GM12878 (cell line): Measurements from ENCODE around the gene SNAI1.

Experiments used
- BCL11A ChIP-seq: IDR thresholded peaks from 2 replicates; pipeline ENCODE4 v1.6.1; 2011; ENCODE audit warnings: low read depth, low read length
- BRCA1 ChIP-seq: IDR thresholded peaks from 2 replicates; pipeline ENCODE4 v1.6.1; 2011; ENCODE audit warnings: low read depth, low read length, improper control_type of control experiment
- CBX3 ChIP-seq: fragments of 200-600 bp; sonication (generic); IDR thresholded peaks from 2 replicates; pipeline ENCODE4 v1.6.1; 2016; ENCODE audit warnings: low read depth, borderline replicate concordance
- CREB1 ChIP-seq: IDR thresholded peaks from 2 replicates; pipeline ENCODE4 v1.6.1; 2012; ENCODE audit warnings: low read depth, mild to moderate bottlenecking, inconsistent platforms
- CTCF ChIP-seq, 3 experiments: IDR thresholded peaks in 2 of 3; conservative IDR thresholded peaks in 1 of 3; 2 replicates each; pipeline ENCODE4 v1.5.1; 2011; ENCODE audit warnings: low read depth in 3 of 3, low read length in 3 of 3, mild to moderate bottlenecking in 3 of 3, control low read depth in 2 of 3, moderate library complexity in 2 of 3, inconsistent platforms in 1 of 3, mixed read lengths in 1 of 3; ENCODE audit not compliant: control insufficient read depth in 2 of 3, insufficient read depth in 1 of 3; ENCODE audit errors: extremely low read depth in 1 of 3
- EP300 ChIP-seq, 2 experiments: fragments of 150-350 bp in 1 of 2; IDR thresholded peaks; 2 replicates each; pipeline ENCODE4 v1.6.1; 2011 to 2012; ENCODE audit warnings: low read depth in 2 of 2, low read length in 2 of 2, borderline replicate concordance in 1 of 2, improper control_type of control experiment in 1 of 2, inconsistent platforms in 1 of 2; ENCODE audit not compliant: control insufficient read depth in 1 of 2
- IKZF2 ChIP-seq, 2 experiments: fragments of 450-650 bp; IDR thresholded peaks; 2 replicates each; pipeline ENCODE4 v1.6.1; 2017; ENCODE audit warnings: mild to moderate bottlenecking in 2 of 2, moderate library complexity in 2 of 2
- MXI1 ChIP-seq: fragments of 150-350 bp; IDR thresholded peaks from 2 replicates; pipeline ENCODE4 v1.6.1; 2011; ENCODE audit warnings: low read depth, mild to moderate bottlenecking, inconsistent platforms, low read length, improper control_type of control experiment
- PKNOX1 ChIP-seq: fragments of 450-650 bp; IDR thresholded peaks from 2 replicates; pipeline ENCODE4 v1.6.1; 2016; ENCODE audit warnings: mild to moderate bottlenecking
- POLR2A ChIP-seq: IDR thresholded peaks from 2 replicates; pipeline ENCODE4 v1.6.1; 2011; ENCODE audit warnings: low read depth, mild to moderate bottlenecking, low read length
- POLR2AphosphoS5 ChIP-seq: IDR thresholded peaks from 2 replicates; pipeline ENCODE4 v1.6.1; 2011; ENCODE audit warnings: mild to moderate bottlenecking, low read length, inconsistent platforms
- RAD21 ChIP-seq: IDR thresholded peaks from 2 replicates; pipeline ENCODE4 v1.6.1; 2011; ENCODE audit warnings: mild to moderate bottlenecking, low read depth, low read length, moderate library complexity; ENCODE audit not compliant: insufficient read depth
- SMC3 ChIP-seq: IDR thresholded peaks from 2 replicates; pipeline ENCODE4 v1.6.1; 2011; ENCODE audit warnings: low read length, improper control_type of control experiment, borderline replicate concordance
- SP1 ChIP-seq: IDR thresholded peaks from one replicate; pipeline ENCODE4 v1.6.1; 2011; ENCODE audit warnings: low read depth, low read length

- TF ChIP-seq CTCF (IDR thresholded peaks at IDR 0.05 in 2 of 3, conservative IDR thresholded peaks at IDR 0.05 in 1 of 3; ENCODE audit: control insufficient read depth in 2 of 3, extremely low read depth in 1 of 3, insufficient read depth in 1 of 3, low read depth in 3 of 3, low read length in 3 of 3) (no peak), BRCA1 (no peak), PKNOX1 (no peak), CREB1 (no peak), POLR2AphosphoS5 (no peak), EP300 (IDR thresholded peaks at IDR 0.05; ENCODE audit: borderline replicate concordance in 1 of 2, control insufficient read depth in 1 of 2, low read depth in 2 of 2, low read length in 2 of 2) (no peak), RAD21 (no peak), MXI1 (no peak), CBX3 (no peak), BCL11A (no peak), IKZF2 (IDR thresholded peaks at IDR 0.05) (no peak), SP1 (no peak), SMC3 (no peak), POLR2A (no peak)
These were observed 24.6 kb downstream of the SNAI1 start for GRCh38 chr20:50007369-50007768.
